CD14-positive monocyte (primary cell): ENCODE data around the gene VWF. TPM values are rescaled to one million over a fixed set of nuclear protein-coding genes. Genes with fewer than 3 reads are reported as not detected.

ENCODE experiments used
- DNase-seq, 3 donors: peaks; one replicate each; pipeline ENCODE4 v3.0.0-alpha.2; 2011 to 2022
- H2AFZ ChIP-seq: 2 replicates; pipeline ENCODE4 v1.6.0; 2012; ENCODE audit warnings: mild to moderate bottlenecking, low read depth, low read length, inconsistent platforms; ENCODE audit not compliant: insufficient read depth, poor library complexity, severe bottlenecking
- H3K27ac ChIP-seq, 2 donors: 1 replicate in 1 of 2; 2 replicates in 1 of 2; pipeline ENCODE4 v1.5.1; 2012 to 2013; ENCODE audit warnings: low read length in 2 of 2, control low read depth in 1 of 2, inconsistent platforms in 1 of 2, low read depth in 1 of 2, mild to moderate bottlenecking in 1 of 2
- H3K27me3 ChIP-seq, 2 donors: one replicate each; pipeline versions ENCODE4 v1.6.0 to v1.6.1; 2011 to 2013; ENCODE audit warnings: low read length in 2 of 2; ENCODE audit not compliant: control insufficient read depth in 2 of 2, insufficient read depth in 2 of 2
- H3K36me3 ChIP-seq, 2 donors: replicated peaks in 1 of 2; 1 replicate in 1 of 2; 2 replicates in 1 of 2; pipeline versions ENCODE4 v1.5.1 to v1.6.1; 2012 to 2013; ENCODE audit warnings: low read length in 2 of 2, control low read depth in 1 of 2, inconsistent platforms in 1 of 2, mild to moderate bottlenecking in 1 of 2; ENCODE audit not compliant: insufficient read depth in 2 of 2, control insufficient read depth in 1 of 2
- H3K4me1 ChIP-seq, 2 donors: 1 replicate in 1 of 2; 2 replicates in 1 of 2; pipeline versions ENCODE4 v1.5.1 to v1.6.1; 2012 to 2013; ENCODE audit warnings: low read length in 2 of 2, control low read depth in 1 of 2, inconsistent platforms in 1 of 2, mild to moderate bottlenecking in 1 of 2, moderate library complexity in 1 of 2; ENCODE audit not compliant: insufficient read depth in 2 of 2, control insufficient read depth in 1 of 2
- H3K4me2 ChIP-seq: replicated peaks from 2 replicates; pipeline ENCODE3; 2012; ENCODE audit warnings: low read length, moderate library complexity, mild to moderate bottlenecking; ENCODE audit not compliant: poor library complexity, severe bottlenecking; ENCODE audit errors: extremely low read depth
- H3K4me3 ChIP-seq, 3 experiments: fragments of 200-600 bp in 1 of 3; sonication (generic) in 1 of 3; replicated peaks in 1 of 3; 1 replicate in 2 of 3; 2 replicates in 1 of 3; pipeline ENCODE4 v1.5.1; 2011 to 2013; ENCODE audit warnings: low read length in 3 of 3, mild to moderate bottlenecking in 3 of 3, control low read depth in 2 of 3, low read depth in 2 of 3, inconsistent platforms in 1 of 3, moderate library complexity in 1 of 3
- H3K79me2 ChIP-seq: 2 replicates; pipeline ENCODE4 v1.6.0; 2012; ENCODE audit warnings: mild to moderate bottlenecking, control low read depth, inconsistent platforms, low read length, moderate library complexity; ENCODE audit not compliant: insufficient read depth
- H3K9ac ChIP-seq: 2 replicates; pipeline ENCODE4 v1.6.0; 2017; ENCODE audit warnings: low read length, mild to moderate bottlenecking; ENCODE audit not compliant: insufficient read depth, poor library complexity, severe bottlenecking
- H3K9me3 ChIP-seq, 2 donors: replicated peaks in 1 of 2; 1 replicate in 1 of 2; 2 replicates in 1 of 2; pipeline versions ENCODE4 v1.5.1 to v1.6.1; 2012 to 2013; ENCODE audit warnings: low read length in 2 of 2, control low read depth in 1 of 2; ENCODE audit not compliant: control insufficient read depth in 1 of 2, insufficient read depth in 1 of 2
- H4K20me1 ChIP-seq: 2 replicates; pipeline ENCODE4 v1.6.0; 2012; ENCODE audit warnings: mild to moderate bottlenecking, low read length, control low read depth, moderate library complexity; ENCODE audit not compliant: insufficient read depth
- H3K27ac Mint-ChIP-seq, 7 donors: one replicate each; pipeline ENCODE4 v1.8.0; 2020; ENCODE audit warnings: mild to moderate bottlenecking in 7 of 7, mixed read lengths in 7 of 7, moderate library complexity in 6 of 7, inconsistent platforms in 2 of 7
- H3K27me3 Mint-ChIP-seq, 3 donors: one replicate each; pipeline ENCODE4 v1.8.0; 2021 to 2022; ENCODE audit warnings: low read depth in 3 of 3, mild to moderate bottlenecking in 3 of 3, mixed read lengths in 3 of 3, moderate library complexity in 3 of 3, inconsistent platforms in 1 of 3
- H3K36me3 Mint-ChIP-seq, 2 donors: one replicate each; pipeline ENCODE4 v1.8.0; 2020; ENCODE audit warnings: mixed read lengths in 2 of 2, inconsistent platforms in 1 of 2, mild to moderate bottlenecking in 1 of 2
- H3K4me1 Mint-ChIP-seq: one replicate; pipeline ENCODE4 v1.8.0; 2020; ENCODE audit warnings: mild to moderate bottlenecking, mixed read lengths
- H3K4me3 Mint-ChIP-seq, 2 donors: one replicate each; pipeline ENCODE4 v1.8.0; 2020; ENCODE audit warnings: mild to moderate bottlenecking in 2 of 2, mixed read lengths in 2 of 2, moderate library complexity in 1 of 2
- H3K9me3 Mint-ChIP-seq, 7 donors: one replicate each; pipeline ENCODE4 v1.8.0; 2020 to 2022; ENCODE audit warnings: mixed read lengths in 7 of 7, mild to moderate bottlenecking in 6 of 7, moderate library complexity in 6 of 7, inconsistent platforms in 2 of 7
- WGBS: methylation state at CpG from one replicate; pipeline ENCODE4 v1.1.5; 2013; ENCODE audit warnings: missing lambda C conversion rate; ENCODE audit not compliant: insufficient coverage; 5-methylcytosine and 5-hydroxymethylcytosine counted together
- intact Hi-C, 2 donors: fragments of 100-400 bp; cut with micrococcal nuclease; formaldehyde crosslinking; loops; one replicate each; pipeline versions ENCODE4 v1.15.0 to v1.15.1; 2023
- polyA plus RNA-seq, 3 donors: library from polyadenylated mRNA; depleted of rRNA in 1 of 3; unstranded in 2 of 3; stranded (reverse) in 1 of 3; fragments of 300-500 nt in 2 of 3; fragments of >200 nt in 1 of 3; fragmentation: Illumina TruSeq in 2 of 3; gene quantifications; 1 replicate in 2 of 3; 2 replicates in 1 of 3; pipeline ENCODE4 v1.2.3, GENCODE V29; 2012 to 2021
- TF ChIP-seq, protein P1 (sequence below): fragments of 200-600 bp; IDR thresholded peaks from one replicate; pipeline ENCODE4 v1.8.0; 2022; ENCODE audit warnings: antibody characterized with exemption, mild to moderate bottlenecking

Gene VWF
- polyA plus RNA-seq, 3 donors = 0.17 to 0.49 (median 0.48) TPM

DNA sequence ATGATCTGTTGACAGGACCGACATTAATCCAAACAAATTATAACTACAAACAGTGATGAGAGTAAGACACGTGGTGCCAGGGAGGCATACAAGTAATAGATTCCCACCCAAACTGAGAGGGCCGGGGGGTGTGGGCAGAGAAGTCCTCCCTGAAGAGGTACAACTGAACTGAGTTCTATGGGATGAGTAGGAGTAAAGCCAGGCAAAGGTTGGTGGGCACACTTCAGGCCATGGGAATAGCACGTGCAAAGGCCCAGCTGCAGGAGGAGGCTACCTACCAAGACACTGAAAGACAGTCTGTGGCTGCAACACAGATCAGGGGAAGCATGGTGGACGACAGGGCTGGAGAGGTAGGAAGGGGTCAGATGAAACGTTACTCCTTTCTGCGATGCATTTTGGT lies 22.0 kb upstream of the VWF start:
- 91% methylated on average over 4 of the region's 7 CpGs for whole genome bisulfite sequencing

DNA sequence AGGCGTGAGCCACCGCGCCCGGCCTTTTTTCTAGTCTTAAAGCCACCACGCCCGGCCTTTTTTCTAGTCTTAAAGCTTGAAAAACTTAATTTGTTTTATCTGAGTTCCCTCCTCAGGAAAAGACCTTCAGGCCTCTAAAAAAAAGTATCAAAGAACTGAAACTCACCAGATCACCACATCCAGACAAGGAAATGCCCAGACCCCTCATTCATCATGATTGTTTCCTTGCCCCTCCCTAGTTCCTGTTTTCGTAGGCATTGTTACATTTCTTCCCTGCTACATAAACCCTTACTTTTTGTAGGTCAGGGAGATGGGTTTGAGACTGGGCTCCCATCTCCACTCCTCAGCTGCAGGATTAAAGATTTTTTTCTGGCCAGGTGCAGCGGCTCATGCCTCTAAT lies 21.1 kb upstream of the VWF start:
- H3K79me2 ChIP-seq = no peaks in the 10 kb centered on the region
- intact Hi-C loops = no loop called here
- WGBS = 28% methylated on average over 7 of the region's 8 CpGs
- peaks cover 8 to 10% of the 10 kb centered on the region in 2 donors for H3K36me3 Mint-ChIP-seq
- no peaks in the 10 kb centered on the region for H3K36me3 ChIP-seq
- peak overlapping the region; percentile 39 for H3K4me2 ChIP-seq
- H3K9ac ChIP-seq = peak overlapping the region; percentile 47
- peak; percentile 71 to 82 (median 81) for DNase-seq
- peaks cover 62 to 63% of the 10 kb centered on the region in 2 donors for H3K4me1 ChIP-seq
- peak overlapping the region; percentile 89 to 98 (median 96) for H3K27ac Mint-ChIP-seq
- H4K20me1 ChIP-seq = no peaks in the 10 kb centered on the region
- no peak overlapping the region for H3K4me3 ChIP-seq
- TF ChIP-seq, protein P1, sequence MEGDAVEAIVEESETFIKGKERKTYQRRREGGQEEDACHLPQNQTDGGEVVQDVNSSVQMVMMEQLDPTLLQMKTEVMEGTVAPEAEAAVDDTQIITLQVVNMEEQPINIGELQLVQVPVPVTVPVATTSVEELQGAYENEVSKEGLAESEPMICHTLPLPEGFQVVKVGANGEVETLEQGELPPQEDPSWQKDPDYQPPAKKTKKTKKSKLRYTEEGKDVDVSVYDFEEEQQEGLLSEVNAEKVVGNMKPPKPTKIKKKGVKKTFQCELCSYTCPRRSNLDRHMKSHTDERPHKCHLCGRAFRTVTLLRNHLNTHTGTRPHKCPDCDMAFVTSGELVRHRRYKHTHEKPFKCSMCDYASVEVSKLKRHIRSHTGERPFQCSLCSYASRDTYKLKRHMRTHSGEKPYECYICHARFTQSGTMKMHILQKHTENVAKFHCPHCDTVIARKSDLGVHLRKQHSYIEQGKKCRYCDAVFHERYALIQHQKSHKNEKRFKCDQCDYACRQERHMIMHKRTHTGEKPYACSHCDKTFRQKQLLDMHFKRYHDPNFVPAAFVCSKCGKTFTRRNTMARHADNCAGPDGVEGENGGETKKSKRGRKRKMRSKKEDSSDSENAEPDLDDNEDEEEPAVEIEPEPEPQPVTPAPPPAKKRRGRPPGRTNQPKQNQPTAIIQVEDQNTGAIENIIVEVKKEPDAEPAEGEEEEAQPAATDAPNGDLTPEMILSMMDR = no peak
- peak overlapping the region; percentile 62 to 82 for H3K4me3 Mint-ChIP-seq
- H3K27ac ChIP-seq = peak overlapping the region; percentile 71 to 83
- H2AFZ ChIP-seq = no peak overlapping the region
- H3K27me3 ChIP-seq = no peaks in the 10 kb centered on the region
- H3K9me3 ChIP-seq = no peaks in the 10 kb centered on the region
- peaks cover 0 to 6% (median 3%) of the 10 kb centered on the region in 7 donors for H3K9me3 Mint-ChIP-seq
- H3K27me3 Mint-ChIP-seq = peaks cover 6 to 17% (median 6%) of the 10 kb centered on the region in 3 donors
- peaks cover 58% of the 10 kb centered on the region for H3K4me1 Mint-ChIP-seq

More for the DNA sequence above, 22.0 kb upstream of the VWF start:
- Histone ChIP-seq H3K36me3 (no peaks in the 10 kb centered on the region), H2AFZ (no peak overlapping the region), H3K27me3 (no peaks in the 10 kb centered on the region), H3K9me3 (no peaks in the 10 kb centered on the region), H3K79me2 (no peaks in the 10 kb centered on the region), H3K9ac (no peak overlapping the region), H3K27ac (no peak overlapping the region), H3K4me3 (no peak overlapping the region), H3K4me2 (no peak overlapping the region), H3K4me1 (peaks cover 53 to 54% of the 10 kb centered on the region in 2 donors), H4K20me1 (no peaks in the 10 kb centered on the region)
- Mint-ChIP-seq H3K36me3 (peaks cover 6 to 10% of the 10 kb centered on the region in 2 donors), H3K27ac (peak overlapping the region; percentile 42 to 98 (median 96)), H3K9me3 (peaks cover 0 to 6% (median 3%) of the 10 kb centered on the region in 7 donors), H3K27me3 (peaks cover 6 to 17% (median 6%) of the 10 kb centered on the region in 3 donors), H3K4me3 (no peak overlapping the region), H3K4me1 (peaks cover 49% of the 10 kb centered on the region)
- TF ChIP-seq, protein P1 = no peak
- intact Hi-C loops = no loop called here
- no peak for DNase-seq
